Bronchial smooth muscle cell (primary cell): ENCODE data around the gene NLRP6. TPM values are rescaled to one million over a fixed set of nuclear protein-coding genes. Genes with fewer than 3 reads are reported as not detected.

Source experiments
- total RNA-seq: library from RNA; depleted of rRNA; stranded (reverse); fragments of >200 nt; gene quantifications from 2 replicates; pipeline ENCODE4 v1.2.1, GENCODE V29; 2014

Gene NLRP6
- total RNA-seq, result under 0.01 TPM in 1 of 2 replicates, not detected in the other

GRCh38 chr11:278001-278951 lies at the start of gene NLRP6:
Gene NLRP6 (plus strand): TSS chr11:278407. CDS start chr11:278570, 163 bp downstream.

GRCh38 chr11:235997-236773 lies 42.0 kb upstream of the NLRP6 start, which contains the start of gene SIRT3:
Gene SIRT3 (minus strand): TSS chr11:236342. CDS start chr11:236328, 14 bp downstream.

DNA sequence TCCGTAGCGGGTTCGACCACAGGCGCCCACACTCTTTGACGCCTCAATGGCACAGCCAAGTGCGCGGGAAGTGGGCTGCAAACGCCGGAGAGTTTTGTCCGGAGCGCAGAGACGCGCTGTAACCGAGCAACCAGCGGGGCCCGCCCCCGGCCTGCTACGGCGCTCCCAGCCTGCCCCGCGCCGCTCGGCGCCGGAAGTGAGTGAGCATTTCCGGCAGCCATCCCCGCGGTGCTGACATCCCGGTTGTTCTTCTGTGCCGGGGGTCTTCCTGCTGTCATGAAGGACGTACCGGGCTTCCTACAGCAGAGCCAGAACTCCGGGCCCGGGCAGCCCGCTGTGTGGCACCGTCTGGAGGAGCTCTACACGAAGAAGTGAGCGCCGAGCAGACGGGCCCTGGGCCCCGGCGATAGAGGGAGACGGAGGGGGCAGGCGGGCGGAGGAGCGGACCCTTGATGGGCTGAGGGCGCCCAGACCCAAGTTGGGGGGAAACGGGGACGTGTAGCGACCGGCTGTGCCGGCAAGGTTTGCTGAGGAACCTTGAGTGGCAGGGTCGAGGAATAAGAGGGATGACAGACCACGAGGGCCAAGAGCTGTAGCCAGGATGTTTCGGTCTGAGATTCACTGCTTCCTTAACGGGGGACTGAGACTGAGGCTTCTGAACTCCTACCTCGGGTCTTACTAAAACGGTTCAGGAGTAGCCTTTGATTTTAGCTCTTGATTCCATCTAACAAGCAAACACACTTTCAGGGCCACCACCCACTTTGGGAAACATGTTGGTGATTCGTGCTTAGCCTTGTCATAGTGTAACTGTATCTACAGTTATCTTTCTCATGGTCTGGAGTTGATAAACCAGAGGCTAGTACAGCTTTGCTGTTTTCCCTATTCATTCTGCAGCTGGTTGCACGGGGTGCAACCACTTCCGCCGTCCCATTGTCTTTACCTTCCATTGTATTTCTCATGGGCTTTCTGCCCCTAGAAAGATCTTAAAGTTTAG lies 41.1 kb upstream of the NLRP6 start, which contains the start of gene PSMD13:
PSMD13 (plus strand) TSS at position 203 of the 994 bp plus-strand sequence; CDS start at position 277, 74 bp downstream.

DNA sequence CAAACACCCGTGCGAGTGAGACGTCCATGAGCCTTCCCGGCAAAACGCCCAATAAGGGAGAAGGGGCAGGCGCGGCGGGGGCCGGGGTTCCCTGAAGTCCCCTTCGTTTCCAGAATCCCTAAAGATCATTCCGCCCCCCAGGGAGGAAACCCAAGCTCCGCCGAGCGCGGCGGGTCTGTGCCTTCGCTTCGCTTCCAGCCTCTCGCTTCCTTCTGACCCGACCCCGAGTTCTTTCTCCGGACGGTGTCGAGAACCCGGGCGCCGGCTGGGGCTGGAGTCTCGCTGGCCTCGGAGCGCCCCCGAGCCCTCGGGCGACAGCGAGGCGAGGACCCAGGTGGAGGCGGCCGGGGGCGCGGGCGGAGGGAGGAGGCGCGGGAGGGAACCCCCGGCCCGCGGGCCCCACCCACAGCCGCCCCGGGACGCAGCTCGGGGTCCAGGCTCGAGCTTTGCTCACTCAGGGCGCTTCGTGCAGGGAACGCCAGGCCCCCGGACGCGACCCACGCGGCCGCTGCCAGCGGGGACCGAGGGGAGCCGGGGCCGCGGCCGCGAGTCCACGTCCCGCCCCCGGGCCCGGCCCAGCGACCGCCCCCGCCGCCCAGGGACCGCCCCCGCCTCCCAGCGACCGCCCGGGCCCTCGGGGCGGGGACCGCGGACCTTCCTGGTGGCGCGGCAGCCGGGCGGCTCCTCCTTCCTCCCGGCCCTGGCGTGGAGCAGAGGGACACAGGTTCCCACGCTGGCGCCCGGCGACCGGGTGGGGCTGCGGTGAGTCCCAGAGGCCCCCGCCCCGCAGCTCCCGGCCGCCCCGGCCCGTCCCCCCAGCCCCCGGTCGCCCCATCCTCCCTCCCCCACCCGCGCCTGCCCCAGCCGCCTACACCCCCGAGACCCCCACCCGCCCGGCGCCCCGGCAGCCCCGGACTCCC lies 10.5 kb downstream of the NLRP6 start, which contains the start of gene PGGHG:
PGGHG (plus strand) TSS at position 649 of the 920 bp plus-strand sequence. CDS start 691 bp downstream, outside the sequence.

DNA sequence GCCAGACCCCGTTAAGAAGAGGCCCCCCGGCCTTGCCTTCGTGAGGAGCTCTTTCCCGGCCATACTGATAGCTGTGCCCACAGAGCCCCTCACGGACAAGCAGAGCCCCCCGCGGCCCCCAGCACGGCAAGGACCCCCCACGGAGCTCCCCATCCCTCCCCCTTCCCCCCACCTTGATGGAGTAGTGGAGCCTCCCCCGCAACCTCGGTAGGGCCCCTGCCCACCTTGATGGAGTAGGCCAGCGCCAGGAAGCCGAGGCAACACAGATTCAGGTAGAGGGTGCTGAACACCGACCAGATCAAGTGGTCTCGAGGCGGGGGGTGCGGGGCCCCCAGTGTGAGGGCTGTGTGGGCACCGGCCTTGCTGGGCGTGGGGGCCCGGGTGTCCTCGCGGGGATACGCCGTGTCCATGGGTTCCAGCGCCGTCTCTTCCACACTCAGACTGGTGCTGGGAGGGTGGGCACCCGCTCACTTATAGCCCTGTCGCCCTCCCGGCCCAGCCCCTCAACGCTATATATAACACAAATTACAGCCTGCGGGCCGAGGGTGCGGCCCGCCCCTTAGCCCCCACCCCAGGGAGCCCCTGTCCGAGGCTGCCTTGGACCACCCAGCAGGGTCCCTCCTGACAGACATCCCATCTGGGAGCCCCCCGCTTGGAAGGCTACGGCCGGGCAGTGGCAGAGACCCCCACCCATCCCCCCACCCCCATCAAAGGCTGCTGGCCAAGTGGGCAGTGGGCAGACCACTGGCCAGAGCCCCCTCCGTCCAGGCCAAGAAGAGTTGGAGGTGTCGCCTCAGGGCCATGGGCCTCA lies 21.1 kb downstream of the NLRP6 start, which contains the start of gene IFITM5:
IFITM5 (minus strand) TSS at position 446 of the 811 bp plus-strand sequence; CDS start at position 410, 36 bp downstream.

GRCh38 chr11:307766-308708 lies 29.8 kb downstream of the NLRP6 start, which contains the start of gene IFITM2:
Gene IFITM2 (plus strand): TSS chr11:307816. CDS start chr11:308193, 377 bp downstream.

DNA sequence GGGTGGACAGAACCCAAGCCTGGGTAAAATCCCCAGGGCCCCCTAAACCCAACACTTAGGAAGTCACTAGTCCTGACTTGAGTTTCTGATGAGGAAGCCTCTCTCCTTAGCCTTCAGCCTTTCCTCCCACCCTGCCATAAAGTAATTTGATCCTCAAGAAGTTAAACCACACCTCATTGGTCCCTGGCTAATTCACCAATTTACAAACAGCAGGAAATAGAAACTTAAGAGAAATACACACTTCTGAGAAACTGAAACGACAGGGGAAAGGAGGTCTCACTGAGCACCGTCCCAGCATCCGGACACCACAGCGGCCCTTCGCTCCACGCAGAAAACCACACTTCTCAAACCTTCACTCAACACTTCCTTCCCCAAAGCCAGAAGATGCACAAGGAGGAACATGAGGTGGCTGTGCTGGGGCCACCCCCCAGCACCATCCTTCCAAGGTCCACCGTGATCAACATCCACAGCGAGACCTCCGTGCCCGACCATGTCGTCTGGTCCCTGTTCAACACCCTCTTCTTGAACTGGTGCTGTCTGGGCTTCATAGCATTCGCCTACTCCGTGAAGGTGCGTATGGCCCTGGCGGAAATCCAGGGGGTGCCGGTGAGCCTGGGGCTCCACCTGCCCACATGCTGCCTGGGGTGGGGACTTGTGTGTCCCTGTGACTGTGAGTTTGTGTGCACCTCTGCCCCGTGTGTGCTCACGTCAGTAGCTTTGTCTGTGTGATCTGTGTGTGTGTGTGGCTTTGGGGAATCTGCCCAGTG lies 35.8 kb downstream of the NLRP6 start, which contains the start of gene IFITM1:
IFITM1 (plus strand) TSS at position 254 of the 767 bp plus-strand sequence; CDS start at position 385, 131 bp downstream.

Other genes with a start within 250 kb of the NLRP6 start
- gene SCGB1C1, start 85.3 kb upstream of the NLRP6 start, total RNA-seq, result not detected in 2 replicates
- gene BET1L, start 71.0 kb upstream of the NLRP6 start, total RNA-seq, result 17.8 and 19.1 TPM in 2 replicates
- gene RIC8A, start 70.7 kb upstream of the NLRP6 start, total RNA-seq, result 132 and 186 TPM in 2 replicates
- 9.6 and 10.9 TPM in 2 replicates for gene SIRT3, start 42.1 kb upstream of the NLRP6 start, total RNA-seq
- gene PSMD13, start 41.4 kb upstream of the NLRP6 start, total RNA-seq, result 102 and 127 TPM in 2 replicates
- gene PGGHG, start 10.7 kb downstream of the NLRP6 start, total RNA-seq, result 5.8 and 9.6 TPM in 2 replicates
- gene IFITM5, start 21.1 kb downstream of the NLRP6 start, total RNA-seq, result not detected in 2 replicates
- 18.9 and 32.1 TPM in 2 replicates for gene IFITM2, start 29.4 kb downstream of the NLRP6 start, total RNA-seq
- gene IFITM1, start 35.6 kb downstream of the NLRP6 start, total RNA-seq, result 20.1 and 20.8 TPM in 2 replicates
- gene IFITM3, start 42.5 kb downstream of the NLRP6 start, total RNA-seq, result 32.5 and 56.2 TPM in 2 replicates
- 4.5 and 4.9 TPM in 2 replicates for gene B4GALNT4, start 91.1 kb downstream of the NLRP6 start, total RNA-seq
- 1.5 and 3.2 TPM in 2 replicates for gene PKP3, start 115.8 kb downstream of the NLRP6 start, total RNA-seq
- gene SIGIRR, start 136.6 kb downstream of the NLRP6 start, total RNA-seq, result 9.3 and 16.5 TPM in 2 replicates
- gene ANO9, start 163.6 kb downstream of the NLRP6 start, total RNA-seq, result under 0.01 TPM in 1 of 2 replicates, not detected in the other
- 34.9 and 37.8 TPM in 2 replicates for gene PTDSS2, start 171.9 kb downstream of the NLRP6 start, total RNA-seq
- 385 and 511 TPM in 2 replicates for gene RNH1, start 228.8 kb downstream of the NLRP6 start, total RNA-seq